IPS DF 19.7 (cell line): ENCODE results near the gene NEDD8.

Experiments
- DNase-seq: peaks from one replicate; pipeline ENCODE4 v3.0.0-alpha.2; 2013; ENCODE audit warnings: low read depth, low spot score

NEDD8 gene

DNA sequence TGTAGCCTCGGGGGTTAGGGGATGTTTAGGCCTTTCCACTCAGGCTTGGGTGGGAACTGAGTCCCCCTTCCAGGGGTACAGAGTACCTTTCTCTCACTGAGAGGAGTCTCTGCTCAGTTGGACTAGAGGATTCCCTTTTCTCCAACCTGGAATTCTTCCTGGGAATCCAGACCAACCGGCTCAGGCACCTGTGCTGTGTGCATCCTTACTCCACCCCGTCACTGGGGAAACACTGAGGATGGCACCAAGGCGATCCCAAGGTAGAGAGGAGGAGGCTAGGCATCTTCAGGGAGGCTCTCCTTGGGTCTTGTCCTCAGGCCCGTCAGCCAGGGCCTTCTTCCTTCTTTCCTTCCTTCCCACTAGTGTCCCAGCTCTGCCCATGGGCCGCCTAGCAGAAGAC, 31.7 kb upstream of the NEDD8 start:
- no peak for DNase-seq

DNA sequence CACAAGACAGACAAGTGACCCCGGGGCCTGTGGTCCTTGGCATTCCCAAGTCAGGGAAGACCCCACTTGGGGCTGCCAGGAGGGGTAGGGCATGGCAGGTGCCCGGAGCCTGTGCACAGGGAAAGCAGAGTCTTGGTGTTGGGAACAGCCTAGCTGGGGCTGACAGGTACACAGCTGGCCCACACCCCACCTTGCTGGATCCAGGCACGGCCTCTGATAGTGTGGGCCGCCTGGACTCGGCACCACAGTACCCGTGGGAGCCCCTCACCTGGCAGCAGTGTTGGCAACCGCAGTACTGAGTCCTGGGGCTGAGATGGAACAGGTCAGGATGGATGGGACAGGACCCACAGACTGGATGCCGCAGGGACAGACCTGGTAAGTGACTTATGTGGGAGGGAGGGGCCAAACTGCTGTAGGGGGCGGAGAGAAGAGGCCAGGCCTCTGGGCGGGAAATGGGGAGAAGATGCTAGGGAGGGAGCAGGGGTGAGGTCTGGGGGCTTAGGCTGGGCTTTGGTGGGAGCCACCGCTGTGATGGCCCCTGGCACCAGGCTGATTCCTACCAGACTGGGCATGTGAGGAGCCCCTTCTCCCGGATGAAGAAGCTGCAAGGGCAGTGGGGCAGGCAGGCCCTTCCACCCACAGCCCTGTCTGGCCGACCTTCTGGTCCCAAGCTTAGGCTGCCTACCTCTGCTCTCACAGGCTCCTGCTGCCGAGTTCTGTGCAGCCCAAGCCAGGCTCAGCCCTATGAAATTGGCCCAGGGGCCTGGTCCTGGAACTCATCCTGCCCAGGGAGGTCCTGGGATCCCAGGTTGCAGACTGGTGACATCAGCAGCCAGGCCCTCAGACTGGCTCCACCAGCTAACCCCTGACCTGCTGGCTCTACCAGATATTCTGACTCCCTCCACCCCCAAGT, 30.9 kb upstream of the NEDD8 start, which contains the start of gene TGM1:
TGM1 (minus strand) TSS at position 357 of the 913 bp plus-strand sequence. CDS start 825 bp downstream, outside the sequence.
- no peak for DNase-seq

DNA sequence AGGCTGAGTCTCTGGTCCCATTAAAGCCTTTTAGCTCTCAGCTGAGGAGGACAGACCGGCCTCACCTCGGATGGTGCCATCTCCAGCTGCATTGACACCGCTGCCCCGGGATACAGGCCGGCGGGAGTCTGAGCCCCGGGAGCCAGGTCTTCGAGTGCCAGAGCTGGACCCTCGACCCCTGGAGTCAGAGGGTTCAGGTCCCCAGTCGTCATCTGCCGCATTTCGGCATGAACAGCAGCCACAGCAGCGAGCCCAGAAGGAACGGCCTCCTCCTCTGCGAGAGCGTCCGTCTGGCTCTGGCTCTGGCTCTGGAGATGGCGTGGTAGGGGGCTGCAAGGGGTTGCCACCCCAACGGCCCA, 29.8 kb upstream of the NEDD8 start:
- DNase-seq, result no peak

DNA sequence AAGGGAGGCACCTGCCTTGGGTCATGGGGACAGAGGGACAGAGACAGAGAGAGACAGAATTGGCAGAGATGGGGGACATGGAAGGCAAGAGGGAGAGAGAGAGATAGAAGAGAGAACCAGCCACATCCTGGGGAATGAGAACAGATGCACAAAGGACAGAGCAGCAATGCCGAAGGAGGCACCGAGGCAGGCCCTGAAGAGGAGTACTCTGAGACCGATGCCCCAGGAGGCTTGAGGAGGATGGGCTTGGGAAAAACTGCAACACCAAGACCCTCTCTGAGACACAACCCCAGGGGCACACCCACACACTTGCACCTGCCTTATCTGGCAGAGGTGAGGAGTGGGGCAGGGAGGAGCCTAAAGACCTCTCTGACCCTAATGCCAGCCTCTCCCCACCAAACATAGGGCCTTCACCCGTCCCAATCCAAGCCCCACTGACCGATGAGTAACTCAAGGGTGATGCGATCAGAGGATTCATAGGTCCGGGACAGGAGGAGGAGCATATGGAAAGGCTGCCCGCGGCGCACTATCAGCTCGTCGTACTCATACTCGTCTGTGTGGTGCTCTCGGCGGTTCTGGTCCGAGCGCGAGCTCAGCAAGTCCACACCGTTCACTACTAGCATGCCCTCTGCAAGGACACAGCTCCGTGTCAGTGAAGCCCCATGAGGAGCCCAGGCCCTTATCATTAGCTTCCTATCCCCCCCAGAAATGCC, 29.2 kb upstream of the NEDD8 start:
- no peak for DNase-seq

DNA sequence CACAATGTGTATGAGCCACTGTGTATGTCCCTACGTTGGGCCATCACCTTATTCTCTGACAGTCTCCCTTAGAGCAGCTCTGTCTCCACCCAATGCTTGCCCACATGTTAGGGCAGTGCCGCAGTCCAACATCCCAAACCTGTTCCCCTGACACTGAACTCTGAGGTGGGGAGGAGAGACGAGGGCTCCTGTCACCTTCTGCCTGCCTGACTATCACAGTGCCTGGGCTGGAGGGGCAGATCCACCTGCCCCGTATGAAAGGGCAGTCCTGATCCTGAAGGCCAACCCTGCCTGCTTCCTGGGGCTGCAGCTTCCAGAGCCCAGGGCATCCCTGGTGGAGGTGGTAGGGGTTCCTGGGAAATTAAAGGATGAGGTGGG, 28.6 kb upstream of the NEDD8 start:
- DNase-seq, result no peak

DNA sequence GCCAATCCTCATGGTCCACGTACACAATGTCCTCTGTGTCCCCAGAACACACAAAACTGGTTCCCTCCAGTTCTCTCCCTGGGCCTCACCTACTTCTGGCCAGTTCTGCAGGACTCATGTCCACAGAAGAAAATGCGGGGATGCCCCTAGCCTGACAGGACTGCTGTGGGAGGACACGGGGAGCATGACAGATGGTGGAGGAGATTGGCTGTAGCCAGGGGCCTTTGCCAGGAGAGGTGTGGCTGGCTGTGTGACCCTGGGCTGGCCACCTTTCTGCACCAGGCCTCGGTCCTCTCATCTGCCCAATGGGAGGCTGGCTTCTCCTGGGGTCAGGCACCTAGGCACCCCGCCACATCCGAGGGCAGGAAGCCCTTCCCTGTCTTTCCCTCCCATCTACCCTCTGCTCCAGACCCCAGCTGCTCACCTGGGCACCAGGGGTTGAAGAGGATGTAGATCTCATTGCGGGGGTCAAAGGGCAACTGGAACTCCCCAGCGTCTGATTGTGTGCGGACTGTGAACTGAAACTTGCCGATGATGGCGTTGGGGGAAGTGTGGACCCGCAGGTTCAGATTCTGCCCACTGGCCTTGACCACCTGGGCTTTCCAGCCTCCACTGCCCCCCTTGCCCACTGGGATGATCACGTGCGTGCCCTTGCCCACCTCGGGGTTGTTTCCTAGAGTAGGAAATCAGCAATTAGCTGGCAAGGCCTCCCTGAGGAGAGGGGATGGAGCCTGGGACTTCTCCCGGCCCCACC, 28.0 kb upstream of the NEDD8 start:
- DNase-seq, result no peak

DNA sequence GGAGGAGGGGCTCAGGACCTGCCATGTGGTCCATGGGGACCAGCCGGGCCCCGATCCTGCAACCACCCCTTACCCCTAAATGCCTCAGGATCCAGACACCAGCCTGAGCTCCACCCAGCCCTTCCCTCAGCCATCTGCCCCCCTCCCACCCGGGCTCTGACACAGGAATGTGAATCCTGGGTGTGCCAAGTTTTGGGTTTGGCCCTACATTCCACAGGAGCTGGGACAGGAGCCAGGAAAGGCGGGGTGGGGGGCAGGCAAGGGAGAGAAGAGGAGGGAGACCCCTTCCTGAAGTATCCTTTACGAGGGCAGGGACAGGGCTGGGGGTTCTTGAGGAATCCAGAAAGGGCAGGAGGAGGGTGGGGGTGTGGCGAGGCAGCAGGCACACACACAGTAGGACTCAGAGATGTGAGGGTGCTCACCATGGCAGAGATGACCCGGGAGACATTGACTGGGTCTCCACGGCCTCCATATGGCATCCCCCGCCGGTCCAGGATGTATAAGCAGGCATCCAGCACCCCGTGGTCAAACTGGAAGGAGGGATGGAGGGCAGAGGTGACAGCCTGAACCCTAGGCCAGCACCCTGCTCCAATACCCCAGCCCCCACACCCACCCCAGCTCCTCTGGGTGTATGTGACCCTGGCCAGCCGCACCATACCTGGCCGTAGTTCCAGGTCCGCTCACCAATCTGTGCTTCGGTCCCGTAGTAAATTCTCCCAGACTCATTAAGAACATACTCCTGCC, 27.3 kb upstream of the NEDD8 start:
- no peak for DNase-seq

DNA sequence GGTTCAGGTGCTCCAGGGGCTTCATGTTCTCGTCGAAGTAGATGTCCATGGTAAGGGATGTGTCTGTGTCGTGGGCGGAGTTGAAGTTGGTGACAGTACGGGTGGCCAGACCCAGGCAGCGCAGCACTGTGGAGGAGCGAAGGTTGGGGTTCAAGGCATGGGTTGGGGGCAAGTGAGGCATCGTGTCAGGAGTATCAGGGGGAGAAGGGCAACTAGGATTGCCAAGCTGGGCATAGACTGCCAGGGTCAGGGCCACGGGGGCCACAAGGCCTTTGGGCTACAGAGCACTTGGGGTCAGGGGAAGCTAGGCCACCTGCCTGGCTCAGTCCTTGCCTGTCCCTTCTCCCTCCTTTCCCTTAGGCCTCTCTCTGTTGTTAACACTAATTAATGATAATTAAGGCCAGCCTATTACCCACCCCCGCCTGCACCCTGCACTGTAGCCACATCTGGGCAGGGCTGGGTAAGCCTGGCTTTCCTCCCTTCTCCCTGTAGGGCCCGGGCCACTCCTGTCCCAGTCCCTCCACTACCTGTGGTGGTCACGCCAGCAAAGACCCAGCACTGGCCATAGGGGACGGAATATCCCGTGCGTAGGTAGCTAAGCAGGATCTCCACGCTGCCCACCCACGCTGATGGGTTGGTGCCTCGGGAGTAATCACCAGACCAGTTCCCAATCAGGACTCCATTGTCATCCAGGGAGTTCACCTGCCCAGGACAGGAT, 26.5 kb upstream of the NEDD8 start:
- DNase-seq, result no peak

DNA sequence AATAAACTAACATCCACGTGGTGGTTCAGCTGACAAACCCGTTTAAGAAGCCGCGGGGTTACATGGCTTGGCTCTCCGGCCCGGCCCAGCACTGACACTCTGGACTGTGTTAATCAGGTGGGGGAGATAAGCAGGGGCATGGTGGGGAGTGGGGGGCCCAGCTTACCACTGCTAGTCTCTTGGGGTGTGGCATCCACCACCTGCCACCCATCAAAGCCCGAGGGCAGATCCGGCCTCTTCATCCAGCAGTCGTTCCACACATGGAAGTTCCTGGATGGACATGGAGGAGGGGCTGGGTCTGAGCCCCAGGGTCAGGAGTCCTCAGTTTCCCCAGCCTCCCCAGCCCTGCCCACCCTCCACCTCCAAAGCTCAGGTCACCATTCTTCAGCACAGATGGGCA, 26.0 kb upstream of the NEDD8 start:
- DNase-seq, result no peak

DNA sequence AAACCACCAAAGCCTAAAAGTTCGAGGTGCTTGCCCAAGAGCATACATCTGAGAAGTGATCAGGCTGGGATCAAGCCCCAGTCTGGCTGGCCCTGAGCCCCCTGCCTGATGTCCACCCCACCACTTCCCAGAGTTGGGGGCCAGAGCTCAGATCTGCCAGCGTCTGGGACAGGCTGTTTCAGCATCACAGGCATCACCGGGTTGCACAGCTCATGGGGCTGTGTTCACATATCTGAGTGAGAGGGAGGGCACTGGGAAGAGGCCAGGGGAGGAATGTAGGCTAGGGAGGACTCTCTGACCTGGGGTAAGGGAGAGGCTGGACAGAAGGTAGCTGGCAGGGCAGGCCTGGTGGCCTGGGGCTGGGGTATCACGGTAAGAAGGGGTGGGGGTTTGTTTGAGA, 24.8 kb upstream of the NEDD8 start:
- no peak for DNase-seq

DNA sequence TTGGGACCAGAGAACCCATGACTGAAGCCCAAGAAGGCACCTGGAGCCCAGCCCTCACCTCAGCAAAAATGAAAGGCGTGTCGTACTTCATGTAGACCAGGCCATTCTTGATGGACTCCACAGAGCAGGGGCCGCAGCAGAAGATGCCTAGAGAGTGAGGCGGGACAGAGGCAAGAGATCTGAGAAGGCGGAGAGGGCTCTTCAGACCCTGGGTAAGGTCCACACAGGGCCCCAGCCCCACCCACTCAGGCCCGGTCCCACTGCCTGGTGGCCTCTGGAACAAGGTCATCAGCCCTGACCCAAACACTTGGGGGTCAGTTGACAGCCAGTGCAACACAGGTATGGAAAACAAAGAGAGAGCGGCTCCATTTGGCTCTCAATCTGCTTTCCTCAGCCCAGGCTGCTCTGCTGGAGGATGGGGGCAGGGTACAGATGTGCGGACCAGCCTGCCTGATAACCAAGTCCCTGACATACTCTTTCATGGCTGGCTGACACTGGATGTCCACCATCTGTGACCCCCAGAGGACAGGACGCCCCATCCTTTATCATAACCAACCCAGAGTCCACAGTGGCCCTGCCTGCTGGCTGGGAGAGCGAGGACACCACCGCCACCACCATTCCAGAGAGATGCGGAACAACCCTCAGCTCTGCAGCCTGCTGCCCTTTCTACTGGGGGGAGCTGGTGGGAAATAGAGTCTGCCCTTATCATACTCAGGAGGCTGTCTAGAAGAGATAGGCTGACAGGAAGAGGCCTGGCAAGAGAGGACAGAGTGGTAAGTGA, 24.0 kb upstream of the NEDD8 start:
- no peak for DNase-seq

DNA sequence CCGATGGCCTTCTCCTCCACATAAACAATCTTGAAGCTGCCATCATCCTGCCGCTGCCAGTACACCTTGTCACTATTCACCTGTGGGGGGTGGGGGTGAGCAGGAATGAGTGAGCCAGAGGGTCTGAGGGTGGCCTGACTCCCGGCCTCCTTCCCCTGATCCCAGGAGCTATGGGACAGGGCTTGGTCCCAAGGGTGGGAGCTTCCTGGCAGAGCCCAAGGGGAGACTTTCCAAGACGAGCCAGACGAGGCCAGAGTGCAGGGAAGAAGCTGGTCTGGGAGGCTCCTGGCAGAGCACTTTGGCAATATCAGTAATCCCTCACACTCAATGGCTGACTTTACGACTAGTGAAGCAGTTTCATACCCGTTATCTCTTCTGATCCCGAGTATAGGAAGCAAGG, 23.3 kb upstream of the NEDD8 start:
- no peak for DNase-seq

DNA sequence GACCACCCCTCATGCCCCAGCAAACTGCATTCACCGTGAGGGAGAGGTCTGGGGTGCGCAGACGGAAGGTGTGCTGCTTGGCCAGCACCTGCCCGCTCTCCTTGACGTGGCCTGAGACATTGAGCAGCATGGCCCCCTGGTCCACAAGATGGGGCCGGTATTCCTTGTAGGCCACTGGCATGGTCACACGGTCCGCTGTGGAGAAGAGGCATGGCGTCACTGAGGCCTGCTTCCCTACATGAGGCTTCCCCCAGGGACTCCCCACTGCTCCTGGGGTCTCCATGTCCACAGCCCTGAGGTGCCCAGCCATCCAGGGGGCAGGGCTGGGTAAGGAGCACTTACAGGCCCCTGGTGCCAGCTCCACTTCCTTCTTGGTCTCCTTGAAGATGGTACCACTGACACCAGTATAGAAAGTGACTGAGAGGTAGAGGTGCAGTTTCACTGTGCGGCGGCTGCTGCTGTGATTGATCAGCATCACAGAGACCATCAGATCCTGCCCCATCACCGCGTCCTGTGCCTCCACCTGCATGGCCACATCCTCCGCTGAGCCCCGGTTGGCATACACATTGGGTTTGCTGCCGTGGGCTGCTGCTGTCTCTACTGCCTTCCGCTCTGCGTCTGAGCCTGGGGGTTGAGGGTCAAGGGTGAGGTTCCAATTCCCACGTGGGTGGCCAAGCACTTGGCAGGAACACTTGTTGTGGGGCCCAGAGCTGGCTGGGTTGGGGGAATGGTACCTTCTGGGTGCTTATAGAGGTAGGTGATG, 22.6 kb upstream of the NEDD8 start:
- DNase-seq, result no peak

DNA sequence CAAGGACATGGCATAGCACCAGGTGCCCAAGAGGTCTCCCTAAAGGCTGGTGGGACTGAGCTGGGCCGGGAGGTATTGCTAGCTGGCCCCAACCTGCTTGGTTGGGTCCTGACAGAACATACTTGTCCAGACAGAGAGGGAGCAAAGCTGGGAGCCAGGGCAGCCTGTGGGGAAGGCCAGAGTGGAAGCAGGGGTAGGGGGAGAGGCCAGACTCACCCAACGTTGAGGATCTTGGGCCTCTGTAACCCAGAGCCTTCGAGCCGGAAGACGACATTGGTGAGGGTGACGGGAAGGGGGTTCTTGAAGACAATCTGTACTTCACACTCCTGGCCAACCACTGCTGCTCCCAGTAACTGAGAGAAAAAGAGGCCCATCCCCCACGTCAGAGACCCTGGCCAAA, 21.8 kb upstream of the NEDD8 start:
- no peak for DNase-seq

DNA sequence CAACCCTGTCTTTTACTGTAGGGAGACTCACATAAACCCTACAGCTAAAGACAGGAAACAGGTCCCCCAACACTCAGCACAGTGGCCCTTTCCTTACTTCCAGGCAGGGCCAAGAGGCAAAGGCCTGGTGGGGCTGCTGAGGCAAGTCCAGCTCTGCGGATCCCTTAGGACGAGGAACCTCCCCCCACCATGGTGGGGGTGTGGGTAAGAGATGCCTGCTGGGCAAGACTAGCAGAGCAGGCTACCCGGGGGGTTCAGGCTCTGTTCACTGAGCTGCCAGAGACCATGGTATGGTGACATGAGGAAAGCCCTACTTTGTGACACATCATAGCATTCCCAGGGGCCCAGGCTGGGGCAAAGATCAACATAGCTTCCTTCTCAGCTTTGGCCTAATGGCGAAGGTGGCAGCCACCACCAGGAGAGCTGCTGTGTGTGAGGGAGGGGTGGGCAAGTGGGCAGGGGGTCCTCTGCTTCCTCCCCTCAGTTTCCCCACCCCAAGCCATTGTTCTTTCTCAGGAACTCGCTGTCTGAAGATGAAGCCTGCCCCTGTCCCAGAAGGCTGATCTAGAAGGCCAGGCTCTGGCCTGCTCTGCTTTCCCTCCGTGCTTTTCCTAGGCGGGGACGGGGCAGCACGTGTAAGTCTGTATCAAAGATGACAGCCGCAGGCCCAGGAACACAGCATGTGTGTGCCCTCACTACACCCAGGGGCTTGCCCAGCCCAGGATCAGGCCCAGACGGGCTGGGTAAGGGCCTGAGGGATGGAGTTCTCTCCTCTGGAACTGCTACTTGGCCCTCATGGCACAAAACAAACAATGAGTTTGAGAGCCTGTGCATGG, 20.3 kb upstream of the NEDD8 start:
- DNase-seq, result no peak

DNA sequence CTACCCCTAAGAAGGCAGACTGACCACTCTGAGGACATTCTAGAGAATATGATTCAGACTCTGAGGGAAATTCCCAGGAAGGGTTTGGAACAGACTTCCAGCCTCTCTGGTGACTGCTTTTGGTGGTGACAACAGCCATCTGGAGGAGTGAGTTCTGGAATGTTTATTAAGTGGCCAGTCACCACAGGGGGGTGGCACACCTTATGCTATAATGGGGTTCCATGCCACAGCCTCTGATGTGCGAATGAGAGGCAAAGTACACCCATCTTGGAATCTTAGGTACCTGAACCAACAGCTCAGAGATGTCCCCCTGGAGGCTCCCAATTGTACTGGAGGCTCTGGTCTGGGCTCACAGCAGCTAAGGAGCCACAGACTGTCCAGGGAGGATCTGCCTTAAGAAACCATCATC, 19.7 kb upstream of the NEDD8 start:
- DNase-seq, result no peak

DNA sequence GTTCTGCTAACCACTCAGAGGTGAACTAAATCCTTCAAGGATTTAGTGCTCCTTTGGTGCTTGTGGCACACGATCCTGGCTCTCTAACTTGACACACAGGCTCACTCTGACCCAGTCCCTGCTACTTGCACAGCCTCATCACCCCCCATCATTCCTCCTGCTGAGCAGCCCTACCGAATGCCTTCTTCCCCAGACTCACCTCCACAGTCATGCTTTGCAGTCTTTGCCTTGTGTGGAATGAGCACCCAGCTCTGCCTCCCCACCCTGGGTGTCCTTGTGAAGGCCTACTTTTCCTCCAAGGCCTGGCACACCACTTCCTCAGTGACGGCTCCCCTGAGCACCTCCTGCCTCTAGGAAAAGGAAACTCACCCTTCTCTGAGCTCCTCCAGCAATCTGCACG, 18.2 kb upstream of the NEDD8 start:
- no peak for DNase-seq

DNA sequence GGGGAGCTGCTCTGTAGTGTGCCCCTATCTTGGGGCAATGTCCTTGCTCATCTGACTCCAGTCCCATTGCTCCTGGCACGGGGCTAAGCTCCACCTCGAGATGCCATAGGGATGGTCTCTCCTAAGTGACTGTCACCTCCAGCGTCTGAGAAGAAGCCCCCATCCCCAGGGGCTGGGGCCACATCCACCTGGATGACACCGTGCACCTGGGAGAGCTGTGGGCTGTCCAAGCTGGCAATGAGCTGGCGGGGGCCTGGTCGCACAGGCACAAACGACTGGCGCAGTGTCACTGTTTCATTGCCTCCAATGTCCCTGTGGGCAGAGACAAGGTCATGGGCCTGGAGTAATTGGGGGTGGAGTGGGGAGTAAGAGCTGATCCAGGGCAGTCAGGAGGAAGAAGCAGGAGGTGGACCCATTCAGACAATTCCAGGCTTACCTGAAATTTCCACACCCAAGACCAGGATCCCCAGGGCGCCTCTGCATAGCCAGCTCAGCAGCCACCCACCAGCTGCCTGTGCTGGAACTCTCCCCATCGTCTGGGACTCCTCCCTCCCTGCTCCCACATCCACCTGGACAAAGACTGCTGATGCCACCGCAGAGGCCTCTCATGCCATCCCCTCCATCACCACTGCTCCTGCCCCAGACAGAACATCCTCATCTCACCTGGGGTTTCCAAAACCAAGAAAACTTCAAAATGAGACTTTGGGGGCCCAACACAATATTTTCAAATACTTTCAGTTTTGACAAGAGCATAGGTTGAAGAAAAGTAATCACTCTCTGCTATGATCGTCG, 17.3 kb upstream of the NEDD8 start:
- DNase-seq, result no peak
